GM18498 (cell line): ENCODE measurements around the gene CLSTN2.

Experiments
- ATAC-seq: cut with Tn5 transposase; IDR thresholded peaks from one replicate; pipeline ENCODE4 v1.9.1; 2021; ENCODE audit warnings: mild to moderate bottlenecking, moderate library complexity; ENCODE audit not compliant: unreplicated experiment

Gene CLSTN2

DNA sequence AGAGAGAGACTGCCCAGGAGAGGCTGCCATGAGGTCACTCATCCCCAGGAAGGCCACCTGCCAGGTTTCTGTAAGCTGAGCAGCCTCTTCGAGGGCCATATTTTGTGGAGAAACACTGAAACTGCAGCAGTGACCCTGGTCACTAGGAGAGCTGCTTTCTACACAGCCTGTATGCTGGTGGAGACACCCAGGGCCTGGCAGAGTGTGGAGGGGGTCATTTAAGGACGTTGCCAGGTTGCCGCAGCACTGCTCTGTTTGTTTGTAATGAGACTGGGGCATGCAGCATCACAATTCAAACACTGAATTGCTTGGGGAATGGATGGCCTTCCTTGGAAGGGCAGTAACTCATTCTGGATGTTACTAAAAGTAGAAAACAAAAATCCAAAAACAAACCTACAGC is 638.0 kb downstream of the CLSTN2 start:
- ATAC-seq, result no peak

DNA sequence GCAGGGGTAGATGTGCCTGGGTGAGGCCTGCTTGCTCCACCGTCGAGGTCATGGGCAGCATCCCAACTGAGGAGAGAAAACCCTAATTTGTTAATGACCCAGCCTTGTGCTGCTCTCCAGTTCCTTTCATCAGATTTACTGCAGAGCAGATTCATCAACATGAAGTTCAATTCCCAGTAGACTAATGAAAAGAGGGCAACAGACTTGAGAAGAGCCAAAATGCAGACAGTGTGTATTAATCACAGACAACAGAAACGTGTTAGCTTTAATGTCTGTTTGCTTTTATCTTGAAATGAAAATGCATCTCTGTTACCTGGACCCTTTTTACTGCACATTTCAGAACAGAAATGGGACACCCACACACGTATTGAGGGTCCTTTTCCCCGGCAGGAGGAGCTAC is 639.4 kb downstream of the CLSTN2 start:
- ATAC-seq, result no peak

GRCh38 chr3:140576449-140576848 is 641.5 kb downstream of the CLSTN2 start:
- no peak for ATAC-seq

- ATAC-seq, result no peak
These were observed 642.9 kb downstream of the CLSTN2 start for GRCh38 chr3:140577911-140578310.

- ATAC-seq, result no peak
These were observed 644.3 kb downstream of the CLSTN2 start for GRCh38 chr3:140579260-140579659.

DNA sequence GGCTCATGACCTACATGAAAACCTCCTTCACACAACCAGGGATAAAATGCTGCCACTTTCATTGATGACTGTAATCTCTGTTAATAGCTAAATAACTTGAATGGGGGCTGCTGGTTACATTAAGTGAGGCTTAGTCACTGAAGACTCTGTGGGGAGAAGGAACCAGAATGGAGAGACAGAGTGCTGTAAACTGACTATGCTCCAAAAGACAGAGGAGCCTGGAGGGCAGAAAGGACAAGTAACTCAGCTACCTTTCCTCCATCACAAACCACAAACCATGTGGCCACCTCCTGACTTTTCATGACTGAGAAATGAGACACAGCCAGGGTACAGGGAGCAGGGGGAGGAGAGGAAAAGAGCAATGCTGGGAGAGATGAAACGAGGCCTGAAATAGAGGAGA is 645.8 kb downstream of the CLSTN2 start:
- no peak for ATAC-seq

DNA sequence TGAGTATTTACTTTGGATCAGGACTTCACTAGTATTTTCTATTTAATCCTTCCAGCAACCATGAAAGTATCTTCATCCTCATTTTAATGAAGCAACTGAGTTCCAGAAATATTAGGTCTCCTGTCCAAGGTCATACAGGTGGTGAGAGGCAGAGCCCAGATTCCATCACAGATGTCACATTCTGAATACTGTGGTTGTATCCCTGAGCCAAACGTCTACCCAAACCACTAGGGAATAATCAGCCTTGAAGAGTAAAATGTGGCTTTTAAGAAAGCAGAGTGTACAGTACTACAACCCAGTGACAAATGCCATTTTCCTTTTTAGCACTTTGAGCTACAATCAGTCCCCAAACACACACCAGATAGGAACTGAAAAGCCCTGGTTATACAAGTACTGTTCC is 649.6 kb downstream of the CLSTN2 start:
- ATAC-seq, result no peak

DNA sequence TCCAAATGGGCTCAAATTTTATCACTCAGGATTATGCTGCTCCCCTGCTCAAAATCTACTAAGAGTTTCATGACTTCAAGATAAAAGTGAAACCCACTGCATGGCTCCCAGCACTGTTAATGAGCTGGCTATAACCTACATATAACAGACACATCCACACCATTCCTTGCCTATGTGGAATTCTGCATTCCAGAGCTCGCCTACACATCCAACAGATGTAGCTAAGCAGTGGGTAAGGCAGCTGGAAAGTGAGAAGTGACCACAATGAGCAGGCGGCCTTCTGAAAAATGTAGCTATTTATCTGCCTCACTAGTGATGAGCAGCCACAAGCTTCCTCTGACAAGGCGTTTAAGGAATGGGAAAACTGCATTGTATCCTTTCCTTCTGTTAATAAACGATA is 650.8 kb downstream of the CLSTN2 start:
- ATAC-seq, result no peak

DNA sequence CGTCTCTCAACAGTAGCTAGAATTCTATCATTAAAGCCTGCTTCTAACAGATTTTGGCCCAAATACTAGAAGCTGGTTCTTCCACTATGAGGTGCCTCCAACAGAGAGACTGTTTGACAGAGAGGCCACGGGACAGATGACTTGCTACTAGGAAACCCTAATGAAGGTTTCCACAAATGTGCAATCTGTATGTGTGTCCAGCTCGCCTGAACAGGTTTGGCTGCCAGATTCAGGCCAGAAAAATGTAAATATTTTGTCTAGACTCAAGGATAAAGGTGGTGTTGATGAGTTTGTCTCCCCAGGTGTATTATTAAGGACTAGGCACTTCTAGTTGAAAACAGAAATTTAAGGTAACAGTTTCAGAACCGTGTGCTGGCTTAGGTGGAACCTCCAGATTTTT is 651.3 kb downstream of the CLSTN2 start:
- ATAC-seq, result no peak

GRCh38 chr3:140588558-140588957 is 653.6 kb downstream of the CLSTN2 start:
- no peak for ATAC-seq

GRCh38 chr3:140593766-140594165 is 658.8 kb downstream of the CLSTN2 start:
- no peak for ATAC-seq

- no peak for ATAC-seq
These were observed 660.3 kb downstream of the CLSTN2 start for GRCh38 chr3:140595295-140595694.

DNA sequence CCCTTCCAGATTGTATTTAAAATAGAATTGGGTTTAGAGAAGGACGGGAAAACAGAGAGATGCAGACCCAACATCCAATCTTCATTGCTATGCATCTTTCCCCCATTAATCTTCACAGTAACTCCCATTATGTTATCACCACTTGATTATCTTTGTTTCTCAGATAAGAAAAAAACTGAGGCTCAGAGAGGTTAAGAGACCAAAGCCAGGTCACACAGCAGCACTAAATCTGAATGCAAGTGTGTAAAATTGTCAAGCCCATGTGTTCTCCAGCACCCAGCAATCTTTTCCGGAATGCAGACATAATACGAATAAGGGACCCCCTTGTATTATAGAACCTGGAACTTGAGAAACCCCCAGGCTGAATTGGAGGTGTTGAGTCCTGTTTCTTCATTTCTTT is 662.4 kb downstream of the CLSTN2 start:
- no peak for ATAC-seq

DNA sequence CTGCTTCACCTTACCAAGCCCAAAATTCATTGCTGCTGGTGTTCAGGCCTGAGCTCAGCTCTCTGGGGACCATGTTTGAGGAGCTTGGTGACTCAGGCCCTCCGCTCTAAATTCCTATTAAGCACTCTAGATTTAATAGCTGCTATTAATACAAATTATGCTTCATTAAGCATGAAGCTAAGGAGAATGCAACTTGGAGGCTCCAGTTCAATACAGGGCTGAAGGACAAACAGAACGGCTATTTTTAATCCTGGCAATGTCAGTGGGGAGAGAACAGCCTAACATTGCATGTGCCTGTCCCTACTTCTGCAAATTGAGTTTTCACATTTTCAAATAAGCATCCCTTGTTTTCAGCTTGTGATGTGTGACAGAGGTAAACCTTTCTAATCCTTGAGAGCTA is 662.8 kb downstream of the CLSTN2 start:
- no peak for ATAC-seq

DNA sequence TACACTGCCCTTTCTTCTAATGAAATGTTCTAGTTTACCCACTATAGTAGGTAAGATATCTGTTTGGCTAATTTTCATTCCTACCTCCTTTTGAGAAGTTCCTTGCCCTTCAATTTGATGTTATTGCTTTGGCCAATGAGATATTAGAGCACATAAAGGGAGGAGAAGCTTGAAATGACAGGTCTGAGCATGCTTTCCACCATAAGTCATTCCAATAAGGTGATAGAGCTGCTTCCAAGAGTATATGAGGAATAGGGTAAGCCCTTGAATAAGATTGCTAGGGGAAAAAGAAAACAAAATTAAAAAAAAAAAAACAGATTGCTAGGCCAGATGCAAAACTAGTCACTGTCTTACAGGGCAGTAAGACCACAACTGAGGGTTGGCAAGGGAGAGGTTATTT is 664.0 kb downstream of the CLSTN2 start:
- no peak for ATAC-seq

GRCh38 chr3:140599496-140599895 is 664.5 kb downstream of the CLSTN2 start:
- no peak for ATAC-seq

DNA sequence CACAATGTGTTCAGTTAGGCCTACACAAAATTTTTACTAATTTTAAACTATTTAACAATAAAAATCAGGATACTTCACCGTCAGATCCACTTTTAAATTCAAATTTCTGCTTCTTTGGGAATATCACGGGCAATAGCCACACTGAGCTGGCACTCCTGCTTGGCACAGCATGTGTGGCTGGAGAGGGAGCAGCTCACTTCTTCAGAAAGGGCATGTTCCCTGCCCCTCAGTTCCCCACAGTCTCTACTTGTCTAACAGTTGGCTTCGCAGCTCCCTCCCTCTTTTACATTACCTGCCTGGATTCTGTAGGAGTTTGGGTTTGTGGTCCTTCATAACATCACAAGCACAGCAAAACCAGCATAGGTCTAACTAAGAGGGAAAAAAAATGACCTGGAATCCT is 666.9 kb downstream of the CLSTN2 start:
- ATAC-seq, result no peak

DNA sequence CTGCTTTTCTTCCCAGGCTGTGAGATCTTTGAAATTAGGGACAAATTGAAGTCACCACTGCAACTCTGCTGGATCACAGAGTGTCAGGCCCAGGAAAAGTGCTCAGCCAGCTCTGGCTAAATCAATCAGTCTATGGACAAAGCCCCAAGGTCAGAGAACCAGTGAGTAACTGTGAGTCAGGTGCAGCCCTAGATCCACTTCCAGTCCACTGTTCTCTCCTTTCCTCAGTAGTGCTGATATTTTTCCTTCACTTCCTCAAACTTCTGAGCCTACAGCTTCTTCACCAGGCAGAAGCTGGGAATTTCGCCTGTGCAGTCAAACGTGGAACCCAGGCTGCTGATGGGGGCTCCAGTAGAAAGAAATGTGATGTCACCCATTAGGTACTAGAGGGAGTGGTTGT is 667.8 kb downstream of the CLSTN2 start:
- ATAC-seq, result no peak

DNA sequence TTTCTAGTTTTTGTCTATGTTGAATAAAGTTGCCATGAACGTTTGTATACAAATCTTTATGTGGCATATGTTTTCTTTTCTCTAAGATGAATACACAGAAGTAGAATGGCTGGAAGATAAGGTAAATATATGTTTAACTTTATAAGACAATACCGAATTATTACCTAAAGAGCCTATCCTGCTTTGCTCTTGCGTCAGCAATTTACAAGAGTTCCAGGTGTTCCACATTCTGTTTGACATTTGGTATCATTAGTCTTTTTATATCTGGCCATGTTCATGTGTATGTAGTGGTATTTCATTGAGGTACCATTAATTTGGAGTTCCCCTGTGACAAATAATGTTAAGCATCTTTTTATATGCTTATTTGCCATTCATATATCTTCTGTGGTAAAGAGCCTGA is 668.8 kb downstream of the CLSTN2 start:
- ATAC-seq, result no peak

GRCh38 chr3:140610544-140610943 is 675.6 kb downstream of the CLSTN2 start:
- no peak for ATAC-seq

GRCh38 chr3:140614001-140614400 is 679.0 kb downstream of the CLSTN2 start:
- ATAC-seq, result no peak

GRCh38 chr3:140617135-140617534 is 682.1 kb downstream of the CLSTN2 start:
- no peak for ATAC-seq

DNA sequence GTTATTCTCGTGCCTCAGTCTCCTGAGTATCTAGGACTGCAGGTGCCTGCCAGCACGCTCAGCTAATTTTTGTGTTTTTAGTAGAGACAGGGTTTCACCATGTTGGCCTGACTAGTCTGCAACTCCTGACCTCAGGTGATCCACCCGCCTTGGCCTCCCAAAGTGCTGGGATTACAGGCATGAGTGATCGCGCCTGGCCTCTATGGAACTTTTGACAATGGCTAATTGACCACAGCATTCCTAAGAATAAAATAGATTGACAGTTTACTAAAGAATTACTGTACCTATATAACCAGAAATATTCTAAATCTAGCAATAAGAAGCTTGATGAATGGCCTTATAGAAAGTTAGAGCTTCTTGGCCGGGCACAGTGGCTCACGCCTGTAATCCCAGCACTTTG is 691.9 kb downstream of the CLSTN2 start:
- ATAC-seq, result no peak
